Kidney (tissue), 14 donors: ENCODE measurements around the gene MBNL1. TPM values are rescaled to one million over a fixed set of nuclear protein-coding genes. Genes with fewer than 3 reads are reported as not detected.
A peak's percentile ranks its signal among the peaks of the same experiment; 100 is the strongest.

Experiments
- DNase-seq, 5 donors: peaks; one replicate each; pipeline ENCODE4 v3.0.0-alpha.2; 2013 to 2020
- FAIRE-seq: peaks from 2 replicates; lab custom pipeline; 2012; peaks lifted over from hg19 to GRCh38; lab: Jason Lieb, UNC
- H3K27ac ChIP-seq, 2 donors: one replicate each; pipeline ENCODE4 v1.7.0; 2013; ENCODE audit warnings: low read depth in 2 of 2, low read length in 2 of 2, inconsistent platforms in 1 of 2
- H3K27me3 ChIP-seq: one replicate; pipeline ENCODE4 v1.7.1; 2013; ENCODE audit warnings: low read length, inconsistent platforms; ENCODE audit not compliant: control insufficient read depth, insufficient read depth
- H3K36me3 ChIP-seq, 3 donors: one replicate each; pipeline versions ENCODE4 v1.7.0 to v1.7.1; 2013; ENCODE audit warnings: low read length in 3 of 3, control low read depth in 1 of 3, inconsistent platforms in 1 of 3; ENCODE audit not compliant: insufficient read depth in 3 of 3, control insufficient read depth in 2 of 3
- H3K4me1 ChIP-seq, 3 donors: one replicate each; pipeline versions ENCODE4 v1.7.0 to v1.7.1; 2013; ENCODE audit warnings: low read length in 3 of 3, inconsistent platforms in 1 of 3, low read depth in 1 of 3; ENCODE audit not compliant: control insufficient read depth in 2 of 3, insufficient read depth in 2 of 3
- H3K4me3 ChIP-seq, 3 donors: one replicate each; pipeline versions ENCODE4 v1.7.0 to v1.8.1; 2013; ENCODE audit warnings: low read length in 3 of 3, control low read depth in 1 of 3, inconsistent platforms in 1 of 3
- H3K9ac ChIP-seq, 3 donors: one replicate each; pipeline versions ENCODE4 v1.7.0 to v1.7.1; 2013; ENCODE audit warnings: low read length in 3 of 3, control low read depth in 1 of 3, inconsistent platforms in 1 of 3
- H3K9me3 ChIP-seq, 3 donors: one replicate each; pipeline versions ENCODE4 v1.7.0 to v1.7.1; 2013; ENCODE audit warnings: low read length in 3 of 3, control low read depth in 1 of 3, inconsistent platforms in 1 of 3; ENCODE audit not compliant: control insufficient read depth in 2 of 3, insufficient read depth in 1 of 3
- intact Hi-C: fragments of 100-400 bp; cut with DNase I; formaldehyde crosslinking; loops from one replicate; pipeline ENCODE4 v1.11.1; 2022
- polyA plus RNA-seq: library from polyadenylated mRNA; stranded (reverse); fragments of 350-450 nt; fragmentation: Illumina TruSeq; extraction: RNeasy Lipid Tissue Mini Kit (QIAGEN cat#74804); gene quantifications from one replicate; pipeline ENCODE4 v1.2.3, GENCODE V29; 2014; ENCODE audit warnings: low read depth, low replicate concordance; ENCODE audit not compliant: insufficient read depth
- total RNA-seq: library from RNA; stranded (reverse); fragmentation: NEBNext Ultra II Directional; extraction: Animal tissue kit (Norgen Biotek cat#: 25700); gene quantifications from one replicate; pipeline ENCODE4 v1.2.1, GENCODE V29; 2021
- TF ChIP-seq, protein P1 (sequence below): IDR thresholded peaks from 3 replicates; pipeline ENCODE4 v1.5.1; 2012; ENCODE audit warnings: mild to moderate bottlenecking, moderate library complexity, borderline replicate concordance; ENCODE audit not compliant: insufficient read depth; ENCODE audit errors: extremely low read depth
- donor health status: control.
- donor health status: control.
- donor health status: control.
- donor health status: control.
- donor health status: control.
- donor health status: DM: yes; HTN: yes; CAD: no.
- donor health status: Normal renal cell carcinoma (clear cell type).

The MBNL1 gene
- total and polyA plus RNA-seq, 2 donors from 2014 or later, result 22.0 to 167 TPM

- Histone ChIP-seq H3K36me3 (no peaks in the 10 kb centered on the region), H3K9ac (no peak overlapping the region), H3K4me1 (peaks cover 0 to 11% (median 0%) of the 10 kb centered on the region in 3 donors), H3K4me3 (no peak overlapping the region), H3K9me3 (no peaks in the 10 kb centered on the region), H3K27ac (no peak overlapping the region), H3K27me3 (no peaks in the 10 kb centered on the region)
- intact Hi-C loops, result no loop called here
- FAIRE-seq (peak; percentile 30), DNase-seq (no peak)
- TF ChIP-seq, protein P1, sequence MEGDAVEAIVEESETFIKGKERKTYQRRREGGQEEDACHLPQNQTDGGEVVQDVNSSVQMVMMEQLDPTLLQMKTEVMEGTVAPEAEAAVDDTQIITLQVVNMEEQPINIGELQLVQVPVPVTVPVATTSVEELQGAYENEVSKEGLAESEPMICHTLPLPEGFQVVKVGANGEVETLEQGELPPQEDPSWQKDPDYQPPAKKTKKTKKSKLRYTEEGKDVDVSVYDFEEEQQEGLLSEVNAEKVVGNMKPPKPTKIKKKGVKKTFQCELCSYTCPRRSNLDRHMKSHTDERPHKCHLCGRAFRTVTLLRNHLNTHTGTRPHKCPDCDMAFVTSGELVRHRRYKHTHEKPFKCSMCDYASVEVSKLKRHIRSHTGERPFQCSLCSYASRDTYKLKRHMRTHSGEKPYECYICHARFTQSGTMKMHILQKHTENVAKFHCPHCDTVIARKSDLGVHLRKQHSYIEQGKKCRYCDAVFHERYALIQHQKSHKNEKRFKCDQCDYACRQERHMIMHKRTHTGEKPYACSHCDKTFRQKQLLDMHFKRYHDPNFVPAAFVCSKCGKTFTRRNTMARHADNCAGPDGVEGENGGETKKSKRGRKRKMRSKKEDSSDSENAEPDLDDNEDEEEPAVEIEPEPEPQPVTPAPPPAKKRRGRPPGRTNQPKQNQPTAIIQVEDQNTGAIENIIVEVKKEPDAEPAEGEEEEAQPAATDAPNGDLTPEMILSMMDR, result no peak
These were observed 80.7 kb downstream of the MBNL1 start for GRCh38 chr3:152349392-152349791.

DNA sequence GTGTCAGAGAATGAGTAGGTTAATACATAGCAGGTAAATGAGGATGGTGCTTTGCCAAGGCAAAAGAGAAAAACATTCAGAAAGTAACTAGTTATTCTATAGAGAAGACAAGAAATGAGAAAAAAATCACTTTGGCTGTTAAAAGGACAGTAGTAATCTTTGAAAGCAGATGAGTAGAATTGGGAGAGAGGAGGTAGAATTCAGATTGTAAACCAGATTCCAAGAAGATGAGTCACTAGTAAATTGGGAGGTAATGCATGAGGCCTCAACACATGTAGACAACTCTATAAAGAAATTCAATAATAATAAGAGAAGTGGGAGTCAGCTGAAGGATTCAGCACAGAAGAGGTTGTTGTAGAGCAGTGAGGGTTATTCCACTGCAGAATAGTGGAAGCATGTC, 81.4 kb downstream of the MBNL1 start:
- FAIRE-seq, result no peak
- H3K4me1 ChIP-seq, result peaks cover 0 to 11% (median 0%) of the 10 kb centered on the region in 3 donors
- intact Hi-C loops, result no loop called here

DNA sequence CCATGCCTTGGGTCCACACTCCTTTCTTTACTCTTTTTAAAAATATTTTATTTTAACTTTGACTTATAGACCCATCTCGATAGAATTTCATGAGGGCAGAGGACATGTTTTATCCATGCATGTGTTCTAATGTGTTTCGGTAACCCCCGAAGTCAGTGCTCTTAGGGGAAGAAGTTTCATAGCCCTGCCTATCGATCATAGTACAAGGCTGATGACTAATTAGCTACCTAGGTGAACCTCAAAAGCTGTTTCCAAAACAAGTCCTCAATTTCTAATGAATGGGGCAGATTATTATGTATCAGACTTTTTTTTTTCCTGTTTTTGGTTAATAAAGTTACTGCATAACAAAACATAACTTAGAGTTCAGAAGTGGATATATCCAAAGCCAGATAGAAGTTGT, 82.0 kb downstream of the MBNL1 start:
- intact Hi-C loops, result no loop called here
- H3K27me3 ChIP-seq, result no peaks in the 10 kb centered on the region
- peaks cover 0 to 11% (median 0%) of the 10 kb centered on the region in 3 donors for H3K4me1 ChIP-seq
- TF ChIP-seq, protein P1, result no peak
- H3K27ac ChIP-seq, result no peak overlapping the region
- no peak overlapping the region for H3K9ac ChIP-seq
- DNase-seq (no peak), FAIRE-seq (no peak)
- H3K4me3 ChIP-seq, result no peak overlapping the region
- no peaks in the 10 kb centered on the region for H3K36me3 ChIP-seq
- no peaks in the 10 kb centered on the region for H3K9me3 ChIP-seq

More for the DNA sequence above, 81.4 kb downstream of the MBNL1 start:
- Histone ChIP-seq H3K4me3 (no peak overlapping the region), H3K9ac (no peak overlapping the region), H3K36me3 (no peaks in the 10 kb centered on the region), H3K27me3 (no peaks in the 10 kb centered on the region), H3K9me3 (no peaks in the 10 kb centered on the region), H3K27ac (no peak overlapping the region)
- DNase-seq, result no peak
- TF ChIP-seq, protein P1, result no peak

GRCh38 chr3:152352554-152352953, 83.8 kb downstream of the MBNL1 start:
- Histone ChIP-seq H3K36me3 (no peaks in the 10 kb centered on the region), H3K27me3 (no peaks in the 10 kb centered on the region), H3K9ac (no peak overlapping the region), H3K27ac (no peak overlapping the region), H3K9me3 (no peaks in the 10 kb centered on the region), H3K4me3 (no peak overlapping the region), H3K4me1 (peaks cover 0 to 11% (median 0%) of the 10 kb centered on the region in 3 donors)
- FAIRE-seq (no peak), DNase-seq (no peak)
- intact Hi-C loops, result no loop called here
- TF ChIP-seq, protein P1, result no peak
